HuH-7 (cell line): ENCODE data around the gene RTL9.
"Not testable (repeated sequence)": the region's sequence is repeated elsewhere in the genome, so short reads cannot be mapped to it uniquely, and the experiment has no call there.

Experiments
- DNase-seq: peaks from one replicate; pipeline ENCODE4 v3.0.0; 2011; ENCODE audit warnings: low spot score

RTL9 gene

GRCh38 chrX:110406250-110406649, 47.6 kb downstream of the RTL9 start:
- not testable (repeated sequence) for DNase-seq

DNA sequence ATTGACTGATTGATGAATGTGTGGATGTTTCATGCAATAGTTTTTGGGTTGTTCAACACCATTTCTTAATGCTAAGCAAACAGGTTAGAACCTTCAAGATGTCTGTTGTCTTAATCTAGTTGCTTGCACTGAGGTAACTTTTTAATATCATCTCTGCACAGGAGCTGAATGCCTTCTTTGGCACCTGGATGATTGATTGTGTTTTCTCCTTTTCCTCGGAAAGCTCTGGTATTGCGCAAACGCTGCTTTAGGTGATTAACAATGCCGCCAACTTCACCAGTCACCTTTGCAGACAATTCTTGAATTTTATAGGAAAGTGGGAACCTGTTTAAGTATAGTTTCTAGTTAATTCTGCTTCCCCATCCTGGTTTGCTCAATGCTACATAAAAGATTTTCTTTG, 48.2 kb downstream of the RTL9 start:
- no peak for DNase-seq

- DNase-seq: peak; percentile 52
These were observed 49.4 kb downstream of the RTL9 start for GRCh38 chrX:110407910-110408545.
